Lower leg skin (tissue), 3 donors: Measurements from ENCODE around the gene TAS2R1.

Source experiments
- CTCF ChIP-seq, 3 donors: fragments of 450-650 bp; IDR thresholded peaks; one replicate each; pipeline ENCODE4 v1.5.1; 2016; ENCODE audit warnings: antibody characterized with exemption in 3 of 3, mild to moderate bottlenecking in 3 of 3, moderate library complexity in 2 of 3
- POLR2A ChIP-seq, 2 donors: fragments of 450-650 bp; IDR thresholded peaks; one replicate each; pipeline ENCODE4 v1.6.1; 2016 to 2017; ENCODE audit warnings: antibody characterized with exemption in 2 of 2, mild to moderate bottlenecking in 1 of 2, moderate library complexity in 1 of 2

GRCh38 chr5:9596171-9596780 is 33.9 kb downstream of the TAS2R1 start:
- no peak for TF ChIP-seq CTCF (IDR thresholded peaks at IDR 0.05)
- TF ChIP-seq POLR2A (IDR thresholded peaks at IDR 0.05), result no peak
